Type B pancreatic cell (in vitro differentiated cells): Measurements from ENCODE around the gene SLC38A10. TPM values are rescaled to one million over a fixed set of nuclear protein-coding genes. Genes with fewer than 3 reads are reported as not detected.

Experiments
- DNase-seq: peaks from one replicate; pipeline ENCODE4 v3.0.0; 2021; ENCODE audit warnings: mixed read lengths; ENCODE audit not compliant: unreplicated experiment; ENCODE audit errors: extremely low spot score
- H3K27ac Mint-ChIP-seq: 2 replicates; pipeline ENCODE4 v1.8.0; 2021; ENCODE audit warnings: mild to moderate bottlenecking, mixed read lengths
- H3K27me3 Mint-ChIP-seq: 2 replicates; pipeline ENCODE4 v1.8.0; 2021; ENCODE audit warnings: mixed read lengths
- H3K36me3 Mint-ChIP-seq: 2 replicates; pipeline ENCODE4 v1.8.0; 2021; ENCODE audit warnings: mixed read lengths
- H3K4me1 Mint-ChIP-seq: one replicate; pipeline ENCODE4 v1.8.0; 2021; ENCODE audit warnings: mixed read lengths; ENCODE audit not compliant: unreplicated experiment
- H3K4me3 Mint-ChIP-seq: 2 replicates; pipeline ENCODE4 v1.8.0; 2021; ENCODE audit warnings: mild to moderate bottlenecking, mixed read lengths
- H3K9me3 Mint-ChIP-seq: 2 replicates; pipeline ENCODE4 v1.8.0; 2021; ENCODE audit warnings: mixed read lengths
- total RNA-seq: library from RNA; stranded (reverse); gene quantifications from 2 replicates; pipeline ENCODE4 v1.2.1, GENCODE V29; 2021; ENCODE audit warnings: low replicate concordance
- TF ChIP-seq, protein P1 (sequence below): fragments of 200-600 bp; sonication (generic); conservative IDR thresholded peaks from 2 replicates; pipeline ENCODE4 v1.5.0; 2021; ENCODE audit warnings: antibody characterized with exemption, mild to moderate bottlenecking

The SLC38A10 gene
- total RNA-seq, 1 donor from 2014 or later, result 85.0 TPM

GRCh38 chr17:81304196-81305015 lies 9.3 kb upstream of the SLC38A10 start:
- TF ChIP-seq, protein P1, sequence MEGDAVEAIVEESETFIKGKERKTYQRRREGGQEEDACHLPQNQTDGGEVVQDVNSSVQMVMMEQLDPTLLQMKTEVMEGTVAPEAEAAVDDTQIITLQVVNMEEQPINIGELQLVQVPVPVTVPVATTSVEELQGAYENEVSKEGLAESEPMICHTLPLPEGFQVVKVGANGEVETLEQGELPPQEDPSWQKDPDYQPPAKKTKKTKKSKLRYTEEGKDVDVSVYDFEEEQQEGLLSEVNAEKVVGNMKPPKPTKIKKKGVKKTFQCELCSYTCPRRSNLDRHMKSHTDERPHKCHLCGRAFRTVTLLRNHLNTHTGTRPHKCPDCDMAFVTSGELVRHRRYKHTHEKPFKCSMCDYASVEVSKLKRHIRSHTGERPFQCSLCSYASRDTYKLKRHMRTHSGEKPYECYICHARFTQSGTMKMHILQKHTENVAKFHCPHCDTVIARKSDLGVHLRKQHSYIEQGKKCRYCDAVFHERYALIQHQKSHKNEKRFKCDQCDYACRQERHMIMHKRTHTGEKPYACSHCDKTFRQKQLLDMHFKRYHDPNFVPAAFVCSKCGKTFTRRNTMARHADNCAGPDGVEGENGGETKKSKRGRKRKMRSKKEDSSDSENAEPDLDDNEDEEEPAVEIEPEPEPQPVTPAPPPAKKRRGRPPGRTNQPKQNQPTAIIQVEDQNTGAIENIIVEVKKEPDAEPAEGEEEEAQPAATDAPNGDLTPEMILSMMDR, result no peak
- H3K9me3 Mint-ChIP-seq, result no peaks in the 10 kb centered on the region
- no peak overlapping the region for H3K4me3 Mint-ChIP-seq
- no peaks in the 10 kb centered on the region for H3K36me3 Mint-ChIP-seq
- DNase-seq, result no peak
- H3K4me1 Mint-ChIP-seq, result peaks cover 31% of the 10 kb centered on the region
- no peaks in the 10 kb centered on the region for H3K27me3 Mint-ChIP-seq
- no peak overlapping the region for H3K27ac Mint-ChIP-seq

GRCh38 chr17:81303385-81303784 lies 8.3 kb upstream of the SLC38A10 start:
- no peaks in the 10 kb centered on the region for H3K27me3 Mint-ChIP-seq
- H3K9me3 Mint-ChIP-seq, result no peaks in the 10 kb centered on the region
- H3K36me3 Mint-ChIP-seq, result no peaks in the 10 kb centered on the region
- H3K27ac Mint-ChIP-seq, result no peak overlapping the region
- no peak overlapping the region for H3K4me3 Mint-ChIP-seq
- no peak for DNase-seq
- TF ChIP-seq, protein P1, result no peak
- peaks cover 30% of the 10 kb centered on the region for H3K4me1 Mint-ChIP-seq

- TF ChIP-seq, protein P1, result no peak
- peak overlapping the region; percentile 62 for H3K27ac Mint-ChIP-seq
- DNase-seq, result no peak
- no peaks in the 10 kb centered on the region for H3K27me3 Mint-ChIP-seq
- peaks cover 31% of the 10 kb centered on the region for H3K4me1 Mint-ChIP-seq
- no peaks in the 10 kb centered on the region for H3K36me3 Mint-ChIP-seq
- no peaks in the 10 kb centered on the region for H3K9me3 Mint-ChIP-seq
- H3K4me3 Mint-ChIP-seq, result no peak overlapping the region
Measured at GRCh38 chr17:81302861-81303333, 7.8 kb upstream of the SLC38A10 start.

DNA sequence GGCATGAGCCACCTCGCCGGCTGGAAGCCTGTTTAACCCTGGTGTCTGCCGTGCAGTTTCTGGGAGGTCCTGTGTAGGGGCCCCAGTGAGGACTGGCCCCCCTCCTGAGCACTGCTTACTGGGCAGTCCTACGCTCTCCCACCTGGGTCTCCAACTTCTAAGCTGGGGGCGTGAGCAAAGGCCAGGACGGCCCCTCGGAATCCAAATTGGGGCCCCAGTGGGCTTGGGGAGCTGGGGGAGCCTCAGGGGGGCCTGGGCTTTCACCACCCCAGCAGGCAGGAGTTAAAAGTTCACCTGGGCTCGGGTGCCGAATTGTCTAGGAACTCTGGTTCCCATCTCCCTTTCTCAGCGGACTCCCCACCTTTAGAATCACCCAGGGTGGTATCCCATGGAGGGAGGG lies 7.2 kb upstream of the SLC38A10 start:
- Mint-ChIP-seq H3K4me3 (no peak overlapping the region), H3K27ac (peak overlapping the region; percentile 62), H3K27me3 (no peaks in the 10 kb centered on the region), H3K9me3 (no peaks in the 10 kb centered on the region), H3K36me3 (no peaks in the 10 kb centered on the region), H3K4me1 (peaks cover 27% of the 10 kb centered on the region)
- DNase-seq, result no peak
- TF ChIP-seq, protein P1, result no peak

DNA sequence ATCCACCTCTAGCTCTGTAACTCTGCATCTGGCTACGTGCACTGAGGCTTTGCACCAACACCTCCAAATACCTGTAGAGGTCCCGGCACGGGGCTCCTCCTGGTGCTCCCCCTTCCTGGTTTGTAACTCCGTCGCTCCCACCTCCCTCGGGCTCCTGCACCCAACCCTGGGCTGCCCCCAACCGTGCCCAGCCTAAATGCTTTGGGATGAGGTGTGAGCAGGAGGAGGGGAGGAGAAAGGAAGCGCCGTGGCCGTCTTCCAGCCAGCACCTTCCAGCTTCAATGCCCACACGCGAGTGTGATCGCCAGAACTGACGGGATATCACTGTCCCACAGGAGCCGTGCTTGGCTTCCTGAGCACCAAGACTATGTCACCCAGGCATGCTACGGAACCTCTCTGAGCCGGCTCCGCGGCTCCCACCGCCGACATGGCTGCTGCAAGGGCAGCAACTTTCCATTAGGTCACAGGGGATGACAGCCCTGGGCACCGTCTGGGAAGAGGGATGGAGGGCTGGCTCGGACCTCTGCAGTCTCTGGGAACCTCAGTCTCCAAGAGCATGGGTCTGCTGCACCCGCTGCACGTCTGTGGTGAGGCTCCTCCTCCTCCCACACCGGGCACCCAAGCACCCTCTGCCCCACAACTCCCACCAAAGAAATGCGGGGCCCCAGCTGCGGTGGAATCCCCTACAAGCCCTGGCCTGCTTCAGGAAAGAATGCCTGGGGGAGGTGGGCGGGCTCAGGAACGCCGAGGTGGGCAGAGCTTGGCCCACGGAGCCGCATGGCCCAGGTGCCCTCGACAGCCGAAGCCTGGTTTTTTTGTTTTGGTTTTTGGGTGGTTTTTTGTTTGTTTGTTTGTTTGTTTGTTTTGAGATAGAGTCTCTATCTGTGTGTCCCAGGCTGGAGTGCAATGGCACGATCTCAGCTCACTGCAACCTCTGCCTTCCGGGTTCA lies 6.4 kb upstream of the SLC38A10 start:
- H3K36me3 Mint-ChIP-seq, result no peaks in the 10 kb centered on the region
- no peak overlapping the region for H3K27ac Mint-ChIP-seq
- peaks cover 24% of the 10 kb centered on the region for H3K4me1 Mint-ChIP-seq
- no peak for DNase-seq
- no peaks in the 10 kb centered on the region for H3K27me3 Mint-ChIP-seq
- TF ChIP-seq, protein P1, result no peak
- no peak overlapping the region for H3K4me3 Mint-ChIP-seq
- no peaks in the 10 kb centered on the region for H3K9me3 Mint-ChIP-seq
